ENCODE data around the gene JUNB.
"Not testable (repeated sequence)": the region's sequence is repeated elsewhere in the genome, so short reads cannot be mapped to it uniquely, and the experiment has no call there.

JUNB gene

DNA sequence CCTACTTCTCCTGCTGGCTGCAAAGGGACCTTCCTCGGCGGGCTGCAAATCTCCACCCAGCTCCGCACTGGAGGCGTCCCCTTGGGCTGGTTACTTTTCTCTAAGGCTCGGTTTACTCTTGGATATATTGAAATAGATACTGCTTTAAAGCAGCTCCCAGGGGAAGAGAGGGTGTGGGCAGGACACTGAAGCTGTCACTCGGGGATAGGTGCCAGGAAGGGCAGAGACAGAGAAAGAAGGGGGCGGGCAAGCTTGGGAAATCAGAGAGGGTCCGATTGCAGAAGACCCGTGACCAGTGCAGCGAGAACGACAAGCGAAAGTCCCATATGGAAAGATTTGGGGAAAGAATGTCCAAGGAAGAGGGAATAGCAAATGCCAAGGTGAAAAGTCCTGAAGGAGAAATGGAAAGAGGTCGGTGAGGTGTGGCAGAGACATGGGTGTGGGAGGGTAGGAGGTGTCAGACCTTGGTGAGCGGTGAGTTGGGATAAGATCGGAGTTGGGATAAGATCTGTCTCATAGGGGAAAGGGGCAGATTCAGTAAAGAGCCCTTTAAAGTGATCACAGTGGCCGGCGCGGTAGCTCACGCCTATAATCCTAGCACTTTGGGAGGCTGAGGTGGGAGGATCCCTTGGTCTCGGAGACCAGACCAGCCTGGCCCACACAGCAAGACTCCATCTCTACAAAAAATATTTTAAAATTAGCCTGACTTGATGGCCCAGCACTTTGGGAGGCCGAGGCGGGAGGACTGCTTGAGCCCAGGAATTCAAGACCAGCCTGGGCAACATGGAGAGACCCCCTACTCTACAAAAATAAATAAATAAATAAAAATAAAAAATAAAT is 11.2 kb downstream of the JUNB start:
- no peak for DNase-seq (ENCODE audit: extremely low read depth in 1 of 2, low read depth in 1 of 2)

DNA sequence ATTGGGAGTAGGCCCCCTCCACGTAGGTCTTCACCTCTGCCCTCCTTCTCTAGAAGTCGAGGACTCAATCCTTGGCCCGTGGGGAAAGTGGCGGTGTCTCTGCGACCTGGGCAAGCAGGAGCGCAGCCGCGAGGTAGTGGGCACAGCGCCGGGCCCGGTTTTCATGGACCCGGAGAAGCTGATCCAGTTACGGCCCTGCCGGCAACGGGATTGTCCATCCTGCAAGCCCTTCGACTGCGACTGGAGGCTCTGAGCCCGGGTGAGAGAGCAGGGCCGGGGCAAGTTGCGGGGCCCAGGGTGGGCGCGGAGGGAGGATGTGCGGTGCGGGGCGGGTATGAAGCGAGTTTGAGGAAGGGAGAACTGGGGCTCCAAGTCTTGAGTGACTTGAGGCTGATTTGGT is 12.8 kb downstream of the JUNB start:
- no peak for DNase-seq (ENCODE audit: extremely low read depth in 1 of 2, low read depth in 1 of 2)

DNA sequence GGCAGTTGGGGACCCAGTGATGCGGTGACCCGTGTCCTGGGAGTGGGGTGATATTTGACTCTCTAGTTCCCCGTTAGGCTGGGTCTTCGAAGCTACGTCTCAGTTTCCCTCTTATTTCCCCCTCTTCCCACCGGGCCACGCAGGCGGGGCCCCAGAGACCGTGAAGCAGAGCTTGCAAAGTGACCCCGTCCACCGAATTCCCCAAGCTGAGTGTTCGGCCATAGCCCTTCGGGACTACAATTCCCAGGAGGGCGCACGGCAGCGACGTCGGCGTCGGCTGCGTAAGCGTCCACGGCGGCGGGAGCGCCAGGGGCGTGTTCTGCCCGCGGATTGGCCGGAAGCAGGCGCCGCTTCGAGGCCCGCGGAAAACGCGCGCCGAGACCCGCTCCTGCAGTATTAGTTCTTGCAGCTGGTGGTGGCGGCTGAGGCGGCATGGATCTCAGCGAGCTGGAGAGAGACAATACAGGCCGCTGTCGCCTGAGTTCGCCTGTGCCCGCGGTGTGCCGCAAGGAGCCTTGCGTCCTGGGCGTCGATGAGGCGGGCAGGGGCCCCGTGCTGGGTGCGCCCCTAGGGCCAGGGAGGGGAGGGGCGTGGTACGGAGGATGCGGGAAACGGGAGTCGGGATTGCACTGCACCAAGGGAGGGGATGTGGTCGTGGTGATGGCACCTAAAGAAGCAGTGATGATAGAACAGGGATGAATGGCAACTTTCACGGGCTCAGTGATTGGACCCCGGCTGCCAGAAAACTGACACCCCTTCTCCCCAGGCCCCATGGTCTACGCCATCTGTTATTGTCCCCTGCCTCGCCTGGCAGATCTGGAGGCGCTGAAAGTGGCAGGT is 15.2 kb downstream of the JUNB start, which contains the start of gene RNASEH2A:
Gene RNASEH2A (plus strand): TSS at position 343 of the 840 bp plus-strand sequence. CDS start 90 bp downstream, at position 433.
- DNase-seq (ENCODE audit: extremely low read depth in 1 of 2, low read depth in 1 of 2), result peak; percentile 77 to 78

DNA sequence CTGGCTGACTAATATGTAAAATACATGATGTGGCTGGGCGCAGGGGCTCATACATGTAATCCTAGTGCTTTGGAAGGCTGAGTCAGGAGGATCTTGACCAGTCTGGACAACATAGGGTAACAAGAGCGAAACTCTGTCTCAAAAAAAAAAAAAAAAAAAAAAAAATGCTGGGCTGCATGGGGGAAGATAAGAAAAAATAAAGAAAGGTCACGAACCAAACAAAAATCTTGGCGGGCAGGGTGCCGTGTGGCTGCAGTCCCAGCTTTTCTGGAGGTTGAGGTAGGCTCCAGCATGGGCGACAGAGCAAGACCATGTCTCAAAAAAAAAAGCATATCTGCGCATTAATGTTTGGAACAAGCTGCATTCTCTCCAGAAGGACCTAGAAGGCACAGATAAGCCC is 23.8 kb downstream of the JUNB start:
- DNase-seq (ENCODE audit: extremely low read depth in 1 of 2, low read depth in 1 of 2), result no peak

DNA sequence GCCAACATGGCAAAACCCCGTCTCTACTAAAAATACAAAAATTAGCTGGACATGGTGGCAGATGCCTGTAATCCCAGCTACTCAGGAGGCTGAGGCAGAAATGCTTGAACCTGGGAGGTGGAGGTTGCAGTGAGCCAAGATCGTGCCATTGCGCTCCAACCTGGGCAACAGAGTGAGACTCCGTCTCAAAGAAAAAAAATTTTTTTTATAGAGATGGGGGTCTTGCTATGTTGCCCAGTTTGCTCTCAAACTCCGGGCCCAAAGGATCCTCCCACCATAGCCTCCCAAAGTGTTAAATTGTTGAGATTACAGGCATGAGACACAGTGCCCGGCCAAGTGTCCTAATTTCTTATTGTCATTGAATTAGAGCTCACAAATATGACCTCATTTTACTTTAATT is 25.9 kb downstream of the JUNB start:
- DNase-seq (ENCODE audit: extremely low read depth in 1 of 2, low read depth in 1 of 2), result not testable (repeated sequence)

DNA sequence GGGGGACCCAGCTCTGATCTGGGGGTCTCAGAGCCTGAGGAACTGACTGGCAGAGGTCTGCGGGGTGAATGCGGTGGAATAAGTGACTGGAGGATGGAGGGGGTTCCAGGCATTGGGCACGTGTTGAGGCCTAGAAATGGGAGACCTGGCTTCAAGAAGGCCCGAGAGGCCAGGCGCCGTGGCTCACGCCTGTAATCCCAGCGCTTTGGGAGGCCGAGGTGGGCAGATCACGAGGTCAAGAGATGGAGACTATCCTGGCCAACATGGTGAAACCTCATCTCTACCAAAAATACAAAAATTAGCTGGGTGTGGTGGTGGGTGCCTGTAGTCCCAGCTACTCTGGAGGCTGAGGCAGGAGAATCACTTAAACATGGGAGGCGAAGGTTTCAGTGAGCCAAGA is 26.5 kb downstream of the JUNB start:
- not testable (repeated sequence) for DNase-seq (ENCODE audit: extremely low read depth in 1 of 2, low read depth in 1 of 2)

DNA sequence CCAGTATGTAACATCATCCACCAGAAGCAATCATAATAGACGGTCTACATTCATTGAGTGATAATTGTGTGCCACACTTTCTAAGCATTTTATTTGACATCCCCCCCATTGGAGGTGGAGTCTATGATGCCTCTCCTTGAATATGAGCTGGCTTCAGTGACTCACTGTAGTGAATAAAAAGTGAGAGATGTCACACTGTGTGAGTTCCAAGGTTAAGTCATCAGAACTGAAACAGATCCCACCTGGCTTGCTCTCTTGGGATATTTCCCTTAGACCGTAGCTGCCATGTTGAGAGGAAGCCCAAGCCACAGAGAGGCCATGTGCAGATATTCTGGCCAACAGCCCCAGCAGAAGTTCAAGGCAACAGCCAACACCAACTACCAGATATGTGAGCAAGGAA is 30.5 kb downstream of the JUNB start:
- no peak for DNase-seq (ENCODE audit: extremely low read depth in 1 of 2, low read depth in 1 of 2)

DNA sequence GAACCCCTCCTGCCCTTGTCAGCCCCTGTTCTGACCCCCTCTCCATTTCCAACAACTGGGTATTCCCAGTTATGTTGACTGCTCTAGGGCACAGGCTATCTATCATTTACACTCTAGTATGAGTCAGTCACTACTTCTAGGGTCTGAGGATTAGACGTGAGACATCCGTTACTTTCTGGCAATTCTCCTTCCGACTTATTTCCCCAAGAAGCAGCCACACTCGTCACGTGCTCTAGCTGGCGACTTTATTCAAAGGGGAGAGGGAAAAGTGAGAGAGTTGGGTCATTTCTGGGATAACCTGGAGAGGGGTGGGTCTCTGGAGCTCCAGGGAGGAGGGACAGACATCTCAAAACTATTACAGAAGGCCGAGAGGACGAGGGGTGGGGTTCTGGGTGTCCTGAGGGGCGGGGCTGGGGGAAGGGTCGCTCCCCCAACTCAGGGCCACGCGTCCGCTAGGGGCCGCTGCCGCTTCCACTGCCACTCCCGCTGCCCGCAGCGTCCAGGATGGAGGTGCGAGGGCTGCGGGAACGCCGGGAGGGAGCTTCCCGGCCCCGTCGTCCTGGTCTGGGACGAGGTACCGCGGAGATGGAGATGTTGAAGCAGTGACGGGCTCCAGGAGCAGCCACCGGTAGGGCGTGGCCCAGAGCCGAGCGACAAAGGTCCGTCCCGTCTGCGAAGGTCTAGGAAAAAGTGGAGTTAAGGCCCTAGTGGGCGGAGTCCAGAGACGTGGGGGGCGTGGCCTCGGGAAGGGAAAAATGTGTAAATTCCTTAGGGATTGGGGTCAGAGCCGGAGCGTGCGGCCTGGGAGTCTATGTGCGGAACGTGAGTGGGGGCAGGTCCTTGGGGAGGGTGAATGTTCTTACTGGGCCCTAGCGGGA is 34.2 kb downstream of the JUNB start:
- DNase-seq (ENCODE audit: extremely low read depth in 1 of 2, low read depth in 1 of 2), result no peak

DNA sequence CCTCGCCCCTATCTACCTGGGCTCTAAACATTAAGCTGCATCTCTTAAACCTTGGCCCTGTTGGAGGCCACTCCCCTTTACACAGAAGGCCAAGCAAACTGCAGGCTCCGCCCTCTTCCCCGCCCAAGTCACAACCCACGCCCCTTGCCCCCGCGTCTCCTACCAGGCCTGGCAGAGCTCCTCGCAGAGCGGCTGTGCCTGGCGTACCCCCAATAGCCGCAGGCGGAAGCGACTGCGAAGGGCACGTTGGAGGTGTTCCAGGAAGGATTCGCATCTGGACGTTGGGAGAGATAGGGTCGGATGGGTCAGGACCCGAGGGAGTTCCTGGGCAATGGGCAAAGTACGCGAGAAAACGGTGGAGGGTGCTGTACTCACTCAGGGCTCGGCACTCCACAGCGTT is 37.2 kb downstream of the JUNB start:
- no peak for DNase-seq (ENCODE audit: extremely low read depth in 1 of 2, low read depth in 1 of 2)

DNA sequence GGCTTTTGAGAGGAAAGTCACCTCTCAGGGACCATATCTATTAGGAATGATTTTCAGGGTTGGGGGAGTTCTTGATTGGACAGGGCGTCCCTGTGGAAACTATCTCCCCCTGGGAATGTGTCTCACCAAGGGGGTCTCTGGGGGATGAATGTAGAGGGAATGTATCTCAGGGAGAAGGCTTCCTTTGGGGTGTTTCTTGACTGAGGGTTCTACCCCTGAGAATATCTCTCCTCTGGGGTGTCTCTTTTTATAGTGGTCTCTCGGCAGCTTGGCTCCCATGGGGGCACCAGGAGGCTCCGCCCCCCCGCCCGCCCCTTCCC is 42.1 kb downstream of the JUNB start:
- no peak for DNase-seq (ENCODE audit: extremely low read depth in 1 of 2, low read depth in 1 of 2)

DNA sequence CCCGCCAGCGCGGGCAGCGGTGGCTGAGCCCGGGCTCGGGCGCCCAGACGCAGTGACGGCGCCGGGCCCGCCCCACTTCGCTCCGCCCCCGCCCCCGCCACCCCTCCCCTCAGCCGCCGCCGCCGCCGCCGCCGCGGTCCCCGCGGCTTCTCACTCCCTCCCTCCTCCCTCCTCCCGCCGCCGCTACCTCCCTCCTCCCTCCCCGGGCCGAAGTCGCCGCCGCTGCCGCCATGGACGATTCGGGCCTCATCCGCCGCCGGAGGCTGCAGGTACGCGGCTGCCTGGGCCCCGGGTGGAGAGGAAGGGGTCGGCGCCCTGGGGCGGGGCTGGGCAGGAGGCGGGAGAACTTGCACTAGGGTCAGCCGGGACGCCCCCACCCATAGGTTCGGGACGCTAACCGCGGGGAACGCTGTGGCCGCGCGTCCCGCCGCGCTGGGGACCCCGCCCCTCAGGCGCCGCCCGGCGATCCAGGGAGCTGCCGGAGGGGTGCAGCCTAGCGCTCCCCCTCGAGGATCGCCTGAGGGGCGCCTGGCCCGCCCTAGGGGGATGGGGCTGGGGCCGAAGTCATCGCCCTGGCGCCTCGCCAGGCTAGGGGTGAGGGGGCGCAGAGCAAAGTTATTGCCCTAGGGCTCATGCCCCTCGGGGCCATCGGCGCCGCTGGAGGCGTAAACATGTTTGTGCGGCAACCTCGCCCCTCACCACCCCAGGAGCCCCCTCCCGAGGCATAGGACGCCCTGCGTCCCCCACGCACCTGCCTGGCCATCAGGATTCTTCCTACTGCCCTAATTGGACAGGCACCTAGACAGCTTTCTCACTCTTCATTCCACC is 42.7 kb downstream of the JUNB start:
- DNase-seq (ENCODE audit: extremely low read depth in 1 of 2, low read depth in 1 of 2), result no peak

DNA sequence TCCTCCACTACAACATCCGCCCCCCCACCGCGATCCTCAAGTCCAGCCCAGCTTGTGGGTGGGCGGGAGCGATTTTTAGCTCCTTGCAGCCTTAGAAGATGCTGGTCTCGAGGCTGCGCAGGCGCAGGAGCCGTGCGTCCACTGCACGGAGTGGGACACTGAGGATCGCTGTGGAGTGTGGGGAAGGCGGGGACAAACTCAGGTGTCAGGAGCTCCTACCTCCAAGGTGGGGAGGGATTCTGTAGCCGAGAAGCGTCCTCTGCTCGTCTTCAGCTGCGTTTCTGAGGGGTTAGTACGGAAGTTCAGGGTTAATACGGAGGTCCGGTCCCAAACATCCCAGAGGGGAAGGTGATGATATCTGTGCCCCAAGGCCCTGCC is 43.3 kb downstream of the JUNB start, which contains the start of gene RTBDN:
Gene RTBDN (minus strand): TSS at position 14 of the 378 bp plus-strand sequence. CDS start 4,600 bp downstream, outside the sequence.
- no peak for DNase-seq (ENCODE audit: extremely low read depth in 1 of 2, low read depth in 1 of 2)

DNA sequence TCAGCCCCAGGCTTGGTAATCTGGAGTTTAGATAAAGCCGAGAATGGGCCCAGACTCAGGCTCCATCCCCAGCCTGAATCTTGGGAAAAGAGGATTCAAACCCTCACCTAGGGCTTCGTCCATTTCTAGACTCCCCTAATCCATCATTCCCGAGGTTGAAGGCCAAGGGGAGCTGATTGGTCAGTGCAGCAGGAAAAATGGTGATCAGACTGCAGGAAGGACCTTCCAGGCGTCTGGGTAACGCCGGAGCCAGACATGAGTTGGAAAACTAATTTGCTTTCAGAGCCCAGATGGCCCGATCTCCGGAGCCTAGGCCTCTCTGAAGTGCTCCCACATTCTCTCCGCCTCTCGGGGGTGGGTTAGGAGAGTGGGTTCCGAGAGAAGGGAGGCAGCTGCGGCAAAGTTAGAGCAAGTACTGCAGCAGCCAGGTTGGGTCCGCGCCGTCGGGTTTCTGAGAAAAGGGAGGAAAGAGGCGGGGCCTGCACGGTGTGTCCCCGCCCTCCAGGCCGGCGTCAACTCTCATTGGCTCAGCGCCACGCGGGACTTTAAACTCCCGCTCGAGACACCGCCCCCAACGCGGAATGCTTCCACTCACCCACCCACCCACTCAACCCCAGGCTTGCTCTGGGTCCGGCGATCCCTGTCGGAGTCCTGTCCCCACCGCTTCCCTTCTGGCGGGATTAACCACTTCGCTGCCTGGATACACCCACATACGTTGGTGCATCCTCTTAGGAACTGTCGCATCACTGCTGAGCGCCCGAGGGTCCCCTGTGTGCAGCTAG is 43.9 kb downstream of the JUNB start:
- DNase-seq (ENCODE audit: extremely low read depth in 1 of 2, low read depth in 1 of 2), result no peak

DNA sequence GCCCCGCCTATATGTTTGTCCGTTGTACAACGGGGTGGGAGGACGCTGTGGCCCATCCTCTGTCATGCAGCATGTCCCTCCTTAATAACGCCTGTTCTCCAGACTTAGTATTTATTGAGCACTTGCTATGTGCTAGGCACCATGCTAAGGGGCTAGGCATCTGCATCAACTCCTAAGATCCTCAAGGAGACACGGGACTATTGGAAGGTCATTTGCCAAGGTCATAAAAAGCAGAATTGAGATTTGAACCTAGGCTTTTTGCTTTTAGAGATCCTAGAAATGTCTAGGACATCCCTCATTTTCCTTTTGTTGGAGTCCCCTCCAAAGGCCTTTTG is 45.2 kb downstream of the JUNB start:
- no peak for DNase-seq (ENCODE audit: extremely low read depth in 1 of 2, low read depth in 1 of 2)

DNA sequence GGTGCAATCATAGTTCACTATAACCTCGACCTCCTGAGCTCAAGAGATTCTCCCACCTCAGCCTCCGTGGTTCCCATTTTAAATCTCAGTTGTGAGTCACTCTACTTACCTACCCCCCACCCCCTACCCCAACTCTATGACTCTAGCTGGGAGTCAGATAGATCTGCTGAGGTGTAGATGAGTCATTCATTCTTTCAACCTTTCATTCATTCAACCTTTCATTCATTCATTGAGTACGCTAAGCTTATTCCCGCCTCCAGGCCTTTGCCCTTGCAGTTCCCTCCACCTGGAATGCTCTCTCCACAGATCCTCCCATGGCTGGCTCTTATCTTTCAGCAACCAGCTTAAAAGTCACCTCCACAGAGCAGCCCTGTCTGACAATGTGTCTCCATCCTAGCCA is 45.9 kb downstream of the JUNB start:
- DNase-seq (ENCODE audit: extremely low read depth in 1 of 2, low read depth in 1 of 2), result no peak

DNA sequence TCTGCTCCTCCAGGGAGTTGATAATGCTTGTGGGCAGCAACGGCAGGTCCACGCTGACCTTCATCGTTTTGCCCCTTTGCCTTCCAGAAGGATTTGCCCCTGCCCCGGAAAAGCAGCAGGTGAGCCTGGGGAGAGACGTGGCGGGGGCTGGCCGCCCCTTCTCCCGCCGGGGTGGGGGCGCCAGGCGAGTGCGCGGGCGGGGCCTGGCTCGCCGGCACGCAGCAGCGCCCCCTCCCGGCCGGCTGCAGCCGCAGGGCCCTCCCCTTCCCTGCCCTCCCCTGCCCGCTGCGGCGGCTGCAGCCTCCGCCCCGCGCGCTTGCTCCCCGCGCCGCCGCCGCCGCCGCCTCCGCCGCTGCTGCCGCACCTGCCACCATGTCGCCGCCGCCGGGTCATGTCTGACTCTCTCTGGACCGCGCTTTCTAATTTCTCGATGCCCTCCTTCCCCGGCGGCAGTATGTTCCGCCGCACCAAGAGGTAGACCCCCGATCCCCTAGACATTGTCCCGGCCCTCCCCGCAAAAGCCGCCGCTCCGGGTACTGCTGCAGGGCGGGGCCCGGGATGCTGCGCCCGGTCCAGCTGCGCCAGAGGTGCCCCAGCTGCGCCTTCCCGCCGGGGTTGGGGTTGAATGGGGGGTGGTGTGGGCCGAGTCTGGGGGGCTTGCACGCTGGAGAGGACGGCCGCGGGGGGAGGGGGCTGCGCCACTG is 47.0 kb downstream of the JUNB start, which contains the start of gene MAST1:
Gene MAST1 (plus strand): TSS at position 334 of the 704 bp plus-strand sequence. CDS start 58 bp downstream, at position 392.
- no peak for DNase-seq (ENCODE audit: extremely low read depth in 1 of 2, low read depth in 1 of 2)

DNA sequence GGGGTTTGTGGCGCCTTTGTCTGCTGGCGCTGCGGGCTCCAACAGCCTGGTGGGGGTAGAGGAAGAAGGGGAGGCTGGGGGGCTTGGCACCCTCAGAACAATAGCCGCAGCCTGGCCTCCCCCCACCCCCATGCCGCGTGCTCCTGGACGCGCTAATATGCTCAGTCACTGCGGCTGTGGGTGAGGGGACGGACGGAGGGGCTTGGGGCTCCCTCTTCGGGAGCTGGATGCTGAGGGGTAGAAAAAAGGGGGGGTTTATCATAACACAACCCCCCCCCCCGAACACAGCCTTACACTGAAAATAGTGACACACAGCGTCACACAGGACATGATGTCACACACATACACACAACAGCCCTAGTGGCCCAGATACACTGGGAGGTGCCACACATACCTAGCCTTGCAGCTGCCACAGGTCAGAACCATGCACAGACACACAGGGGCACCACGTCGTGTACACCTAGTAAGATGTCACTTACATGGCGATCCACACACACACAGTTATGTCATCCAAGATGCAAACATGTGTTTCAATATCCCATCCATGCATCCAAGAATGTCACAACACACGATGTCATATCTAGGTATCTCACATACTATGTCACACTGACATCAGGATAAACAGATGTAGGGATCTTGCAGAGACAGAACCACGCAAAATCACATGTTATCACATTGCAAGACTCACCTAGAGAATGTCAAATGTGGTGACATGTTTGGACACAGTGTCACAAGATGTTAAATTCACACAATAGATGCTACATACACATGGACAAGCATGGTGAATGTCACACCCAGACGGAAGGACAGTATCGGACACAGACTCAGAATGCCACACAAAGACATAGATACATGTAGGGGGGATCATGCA is 47.8 kb downstream of the JUNB start:
- DNase-seq (ENCODE audit: extremely low read depth in 1 of 2, low read depth in 1 of 2), result no peak

Measured in stimulated activated CD8-positive, alpha-beta memory T cell treated with anti-CD3 and anti-CD28 coated beads, Interleukin-7, amount 100 ng/mL, for 48 hours (primary cell).